GM18507 (cell line): Measurements from ENCODE around the gene CARMIL3.
A peak's percentile ranks its signal among the peaks of the same experiment; 100 is the strongest.

ENCODE experiments used
- DNase-seq: peaks from one replicate; pipeline ENCODE4 v3.0.0; 2011; ENCODE audit warnings: low read depth; ENCODE audit not compliant: insufficient read length; ENCODE audit errors: extremely low spot score
- FAIRE-seq: peaks from 2 replicates; lab custom pipeline; 2011; peaks lifted over from hg19 to GRCh38; lab: Jason Lieb, UNC

CARMIL3 gene

DNA sequence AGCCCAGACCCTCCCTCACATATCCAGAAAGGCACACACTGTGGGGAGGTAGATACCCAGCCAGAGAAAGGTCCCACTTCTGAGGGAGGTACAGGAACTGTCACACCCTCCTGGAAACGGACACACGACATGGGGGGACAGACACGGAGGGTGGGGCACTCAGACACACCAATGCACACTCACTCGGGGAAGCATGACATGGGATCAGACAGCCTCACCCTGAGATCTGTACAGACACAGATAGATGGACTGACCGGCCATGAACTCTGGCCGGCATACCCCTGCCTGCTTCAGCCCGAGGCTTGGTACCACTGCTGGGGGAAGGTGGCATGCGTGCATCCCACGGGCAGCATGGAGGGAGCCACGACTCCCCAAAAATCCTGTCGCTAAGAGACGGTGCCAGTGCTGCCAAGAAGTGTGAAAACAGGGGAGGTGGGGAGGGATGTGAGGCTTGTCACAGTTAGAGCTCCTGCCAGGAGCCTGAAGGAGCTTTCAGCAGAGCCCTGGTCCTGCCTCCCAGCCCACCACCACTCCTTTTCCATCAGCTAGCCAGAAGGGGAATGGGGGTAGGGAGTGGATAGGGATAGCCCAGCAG lies 20.1 kb downstream of the CARMIL3 start:
- FAIRE-seq (no peak), DNase-seq (no peak)

DNA sequence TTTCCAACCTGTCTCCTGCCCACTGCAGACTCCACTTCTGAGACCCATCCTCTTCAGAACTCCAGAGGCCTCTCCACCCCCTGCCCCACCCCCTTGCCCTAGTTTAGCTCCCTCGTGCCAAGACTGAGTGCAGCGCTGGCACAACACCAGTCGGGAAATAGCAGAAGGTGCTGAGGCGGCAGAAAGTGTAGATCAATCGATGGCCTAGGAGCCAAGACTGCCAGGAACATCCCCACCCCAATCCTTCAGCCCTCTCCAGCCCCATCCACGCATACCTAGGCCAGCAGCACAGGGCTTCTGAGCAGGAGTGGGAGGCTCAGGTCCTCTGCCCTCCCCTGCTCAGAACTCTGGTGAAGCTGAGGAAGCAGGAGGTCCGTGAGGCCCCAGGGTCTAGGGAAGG lies 20.6 kb downstream of the CARMIL3 start:
- no peak for FAIRE-seq

DNA sequence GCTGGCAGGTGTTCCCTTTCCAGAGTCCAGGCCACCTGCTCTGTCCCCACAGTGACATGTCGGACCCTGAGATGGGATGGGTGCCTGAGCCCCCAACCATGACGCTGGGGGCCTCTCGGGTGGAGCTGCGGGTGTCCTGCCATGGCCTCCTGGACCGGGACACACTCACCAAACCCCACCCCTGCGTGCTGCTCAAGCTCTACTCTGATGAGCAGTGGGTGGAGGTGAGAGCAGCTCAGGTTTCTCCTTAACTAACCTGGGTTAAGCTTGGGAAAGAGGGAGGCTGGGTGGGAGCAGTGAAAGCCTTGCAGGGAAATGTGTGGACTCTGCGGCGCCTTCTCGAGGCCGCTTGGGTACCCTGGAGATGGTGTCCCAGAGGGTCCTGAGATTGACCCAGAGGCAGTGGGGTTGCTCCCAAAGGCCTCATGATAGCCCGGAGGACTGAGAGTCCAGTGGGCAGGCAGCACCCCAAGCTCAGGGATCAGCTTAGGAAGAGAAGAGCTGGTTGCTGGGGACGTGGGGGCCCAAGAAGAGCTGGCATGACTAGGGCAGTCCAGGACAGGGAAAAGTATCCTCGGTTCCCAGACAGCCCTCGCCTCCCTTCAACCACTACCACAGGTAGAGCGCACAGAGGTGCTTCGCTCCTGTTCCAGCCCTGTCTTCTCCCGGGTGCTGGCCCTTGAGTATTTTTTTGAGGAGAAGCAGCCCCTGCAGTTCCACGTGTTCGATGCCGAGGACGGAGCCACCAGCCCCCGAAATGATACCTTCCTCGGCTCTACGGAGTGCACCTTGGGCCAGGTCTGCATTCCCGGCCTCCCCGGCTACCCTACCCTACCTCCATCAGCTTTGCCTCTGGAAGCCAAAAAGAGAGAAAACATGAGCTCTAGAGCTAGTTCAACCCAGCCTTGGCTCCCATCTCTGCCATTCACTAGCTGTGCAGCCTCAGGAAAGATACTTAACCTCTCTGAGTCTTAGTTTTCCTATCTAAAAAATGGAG lies 21.4 kb downstream of the CARMIL3 start:
- FAIRE-seq, result no peak
- no peak for DNase-seq

More for the DNA sequence above, 20.6 kb downstream of the CARMIL3 start:
- no peak for DNase-seq

DNA sequence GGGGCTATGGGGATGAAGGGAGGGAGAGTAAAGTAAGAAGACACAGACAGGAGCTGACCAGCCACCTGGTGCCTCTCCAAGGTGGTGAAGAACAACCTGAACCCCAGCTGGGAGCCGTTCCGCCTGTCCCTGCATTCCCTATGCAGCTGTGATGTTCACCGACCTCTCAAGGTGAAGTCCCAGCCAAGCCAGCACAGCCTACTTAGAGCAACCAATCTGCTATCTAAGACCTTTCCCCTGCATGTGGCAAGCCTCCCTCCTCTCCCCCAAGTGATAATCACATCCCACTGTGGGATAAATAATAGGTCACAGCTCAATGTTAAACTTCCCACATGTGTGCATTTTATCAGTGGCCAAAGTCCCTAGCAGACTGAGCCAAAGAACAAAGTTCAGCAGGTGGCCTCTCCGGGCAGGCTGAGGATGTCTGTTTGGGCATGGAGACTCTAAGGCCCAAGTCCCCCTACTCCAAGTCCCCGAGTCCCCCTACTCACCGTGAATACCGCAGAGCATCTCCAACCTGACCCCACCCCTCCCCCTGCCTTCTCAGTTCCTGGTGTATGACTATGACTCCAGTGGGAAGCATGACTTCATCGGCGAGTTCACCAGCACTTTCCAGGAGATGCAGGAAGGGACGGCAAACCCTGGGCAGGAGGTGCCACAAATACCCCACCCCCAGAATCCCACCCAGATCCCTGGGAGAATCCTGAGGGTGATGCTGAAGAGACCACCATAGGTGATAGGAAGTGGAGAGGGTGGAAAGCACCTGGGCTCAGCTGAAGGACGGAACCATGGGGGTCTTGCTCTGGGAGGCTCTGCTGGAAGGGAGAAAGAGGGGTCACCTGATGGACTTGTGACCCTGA lies 23.0 kb downstream of the CARMIL3 start:
- DNase-seq, result no peak
- no peak for FAIRE-seq

DNA sequence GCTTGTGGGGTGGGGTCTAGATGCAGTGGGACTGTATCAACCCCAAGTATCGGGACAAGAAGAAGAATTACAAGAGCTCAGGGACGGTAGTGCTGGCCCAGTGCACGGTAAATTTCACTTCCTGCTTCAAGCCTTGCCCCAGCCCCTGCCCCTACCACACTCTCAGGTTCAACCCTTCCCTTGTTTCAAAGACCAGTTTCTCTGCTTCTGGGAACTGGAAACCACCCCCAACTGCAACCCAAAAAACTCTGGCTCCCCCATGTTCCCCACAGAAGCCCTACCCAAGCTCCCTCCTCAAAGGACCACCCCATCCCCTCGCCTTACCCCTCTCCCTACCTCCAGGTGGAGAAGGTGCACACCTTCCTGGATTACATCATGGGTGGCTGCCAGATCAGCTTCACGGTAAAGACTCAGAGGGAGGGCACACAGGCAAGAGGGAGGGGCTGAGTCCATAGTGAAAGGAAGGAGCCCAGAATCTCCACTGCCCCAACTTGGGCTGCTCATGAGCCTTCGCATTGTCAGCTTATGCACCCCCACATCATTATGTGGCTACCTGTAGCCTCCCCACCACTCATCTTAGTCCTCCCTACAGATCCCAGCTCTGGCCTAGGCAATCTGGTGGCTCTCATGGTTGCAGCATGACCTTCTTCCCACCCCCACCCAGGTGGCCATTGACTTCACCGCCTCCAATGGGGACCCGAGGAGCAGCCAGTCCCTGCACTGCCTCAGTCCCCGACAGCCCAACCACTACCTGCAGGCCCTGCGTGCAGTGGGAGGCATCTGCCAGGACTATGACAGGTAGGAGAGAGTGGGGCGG lies 23.9 kb downstream of the CARMIL3 start:
- FAIRE-seq (peak; percentile 48), DNase-seq (no peak)

DNA sequence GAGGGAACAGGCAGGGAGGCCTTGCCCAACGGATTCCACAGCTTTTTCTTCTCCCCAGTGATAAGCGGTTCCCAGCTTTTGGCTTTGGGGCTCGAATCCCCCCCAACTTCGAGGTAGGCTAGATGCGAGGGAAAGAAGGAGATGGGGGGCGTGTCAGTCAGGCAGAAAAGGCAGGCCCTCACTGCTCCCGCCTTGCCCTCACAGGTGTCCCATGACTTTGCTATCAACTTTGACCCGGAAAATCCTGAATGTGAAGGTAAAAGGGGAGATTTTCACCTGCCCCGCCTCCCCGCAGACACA lies 24.4 kb downstream of the CARMIL3 start:
- no peak for DNase-seq
- no peak for FAIRE-seq

DNA sequence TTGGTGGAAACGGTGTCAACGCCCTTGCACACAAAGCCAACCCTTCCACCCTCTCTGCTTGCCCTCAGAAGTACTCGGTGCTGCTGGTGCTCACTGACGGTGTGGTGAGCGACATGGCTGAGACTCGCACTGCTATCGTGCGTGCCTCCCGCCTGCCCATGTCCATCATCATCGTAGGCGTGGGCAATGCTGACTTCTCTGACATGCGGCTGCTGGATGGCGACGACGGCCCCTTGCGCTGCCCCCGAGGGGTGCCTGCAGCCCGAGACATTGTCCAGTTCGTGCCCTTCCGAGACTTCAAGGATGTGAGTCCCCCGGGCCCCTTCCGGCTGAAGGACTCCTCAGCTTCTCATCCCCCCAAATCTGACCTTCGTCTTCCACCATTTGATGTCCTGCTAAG lies 25.3 kb downstream of the CARMIL3 start:
- FAIRE-seq (no peak), DNase-seq (no peak)

DNA sequence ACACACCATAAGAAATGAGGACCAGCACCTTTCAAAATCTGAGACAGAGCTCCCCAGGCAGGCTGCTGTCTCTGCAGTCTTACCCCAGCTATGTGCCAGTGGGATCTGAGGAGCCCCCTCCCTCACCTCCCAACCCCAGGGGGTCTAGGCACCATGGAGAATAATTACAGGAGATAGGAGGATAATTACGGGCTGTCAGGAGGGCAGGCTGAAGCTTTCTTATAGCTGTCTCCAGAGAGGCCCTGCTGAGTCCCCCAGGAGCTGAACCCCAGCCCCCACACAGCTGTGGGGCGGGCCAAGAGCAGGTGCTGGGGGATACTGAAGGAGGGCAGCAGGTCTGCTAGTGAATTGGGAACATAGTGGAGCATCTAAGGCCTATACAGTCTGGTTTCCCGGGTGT lies 26.3 kb downstream of the CARMIL3 start:
- no peak for DNase-seq
- no peak for FAIRE-seq

DNA sequence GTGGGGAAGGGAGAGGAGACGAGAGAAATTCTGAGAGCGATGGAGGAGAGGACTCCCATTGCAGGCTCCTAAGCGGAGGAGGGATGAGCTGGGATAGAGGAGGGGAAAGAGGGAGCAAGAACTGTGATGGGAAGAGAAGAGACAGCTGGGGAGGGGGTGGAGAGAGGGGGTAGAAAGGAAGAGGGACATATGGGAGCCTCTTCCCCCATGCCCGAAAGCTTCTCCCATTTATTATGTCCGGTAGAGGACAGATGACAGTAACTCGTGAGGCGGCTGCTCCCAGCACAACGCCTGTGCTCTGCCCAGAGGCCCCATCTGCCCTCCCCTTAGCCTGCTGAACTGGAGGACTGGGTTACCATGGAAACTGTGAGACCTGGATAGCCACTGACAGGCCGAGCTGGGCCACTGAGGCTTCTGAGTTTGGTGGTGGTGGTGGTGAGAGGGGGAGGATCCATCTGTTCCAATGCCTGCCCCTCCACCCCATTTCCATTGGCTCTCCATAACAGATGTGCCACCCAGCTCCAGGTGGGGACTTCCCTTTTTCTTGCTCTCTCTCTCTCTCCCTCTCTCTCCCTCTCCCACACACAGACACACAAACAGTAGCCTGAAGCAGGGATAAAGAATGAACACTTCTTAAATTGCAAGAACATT lies 27.8 kb downstream of the CARMIL3 start:
- DNase-seq, result no peak
- FAIRE-seq, result no peak

DNA sequence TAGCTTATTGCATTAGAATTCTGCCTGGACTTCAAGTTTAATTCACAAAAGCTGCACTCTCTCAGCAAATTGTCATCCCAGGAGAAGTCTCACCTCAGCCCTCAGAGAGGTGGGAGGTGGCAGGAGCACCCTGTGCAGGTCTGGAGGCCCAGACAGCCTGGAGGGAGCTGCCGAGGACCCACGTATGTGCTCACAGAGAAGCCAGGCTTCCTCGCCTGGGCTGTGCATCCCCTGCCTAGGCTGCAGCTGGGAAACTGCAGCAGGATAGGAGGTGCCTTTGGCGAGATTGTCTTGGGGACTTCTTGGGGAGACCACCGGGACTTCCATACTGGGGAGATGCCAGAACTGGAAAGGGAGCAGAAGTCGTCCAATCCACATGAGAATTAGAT lies 28.3 kb downstream of the CARMIL3 start:
- FAIRE-seq (no peak), DNase-seq (no peak)

DNA sequence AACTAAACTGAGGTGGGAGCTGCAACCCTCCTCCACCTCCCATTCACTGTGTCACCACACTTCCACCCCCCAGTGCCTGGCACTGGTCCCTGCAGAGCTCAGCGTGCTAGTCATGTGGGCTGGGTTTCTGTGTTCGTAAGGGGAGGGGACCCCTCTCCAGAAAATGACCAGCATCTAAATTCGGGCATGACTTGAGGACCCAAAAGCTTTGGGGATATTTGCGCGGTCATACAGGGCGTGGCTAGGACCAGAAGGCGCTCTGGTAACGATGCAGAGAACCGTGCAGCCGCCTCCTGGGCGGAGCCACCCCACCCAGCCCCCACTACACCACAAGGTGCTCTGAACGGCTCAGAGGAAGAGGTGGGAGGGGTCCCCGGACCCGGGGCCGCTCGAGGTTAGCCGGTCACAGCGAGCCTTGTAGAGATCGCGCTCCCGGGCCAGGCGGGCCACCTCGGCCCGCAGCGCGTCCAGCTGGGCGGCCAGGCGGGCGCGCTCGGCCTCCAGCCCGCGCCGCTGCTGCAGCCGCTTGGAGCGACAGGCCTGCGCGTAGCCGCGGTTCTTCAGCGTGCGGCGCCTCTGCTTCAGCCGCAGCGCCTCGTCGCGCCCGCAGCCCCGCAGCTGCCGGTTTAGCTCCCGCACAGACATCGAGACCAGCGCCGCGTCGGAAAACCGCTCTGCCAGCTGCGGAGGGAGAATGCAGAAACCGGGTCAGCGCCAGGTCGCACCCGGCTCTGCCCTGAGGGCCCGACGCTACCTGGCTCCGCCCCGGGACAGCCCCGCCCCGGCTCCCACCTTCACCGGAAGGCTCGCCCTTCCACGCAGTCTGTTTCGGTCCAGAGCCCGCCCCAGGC lies 29.3 kb downstream of the CARMIL3 start:
- DNase-seq (peak; percentile 77), FAIRE-seq (peak; percentile 85)

DNA sequence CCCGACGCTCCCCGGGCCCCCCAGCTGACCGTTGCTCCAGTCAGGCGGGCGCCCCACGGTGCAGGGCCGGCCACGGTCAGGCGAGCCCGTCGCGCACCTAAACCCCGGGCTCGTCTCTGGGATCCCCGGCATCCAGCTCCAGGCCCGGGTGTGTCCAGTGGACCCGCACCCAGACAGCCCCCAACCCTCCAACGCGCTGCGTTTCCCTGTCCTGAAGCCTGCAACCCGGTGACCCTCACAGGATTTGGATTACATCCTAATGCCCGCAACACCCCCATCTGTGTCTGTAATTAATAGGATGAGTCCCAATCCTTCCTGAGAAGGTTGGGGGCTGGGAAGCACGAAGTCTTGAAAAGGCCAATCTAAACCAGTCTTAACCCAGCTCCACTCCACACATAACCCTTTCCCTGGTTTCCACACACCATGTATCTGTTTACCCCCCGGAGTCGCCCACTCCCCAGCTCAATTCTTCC lies 30.0 kb downstream of the CARMIL3 start:
- DNase-seq (no peak), FAIRE-seq (no peak)

DNA sequence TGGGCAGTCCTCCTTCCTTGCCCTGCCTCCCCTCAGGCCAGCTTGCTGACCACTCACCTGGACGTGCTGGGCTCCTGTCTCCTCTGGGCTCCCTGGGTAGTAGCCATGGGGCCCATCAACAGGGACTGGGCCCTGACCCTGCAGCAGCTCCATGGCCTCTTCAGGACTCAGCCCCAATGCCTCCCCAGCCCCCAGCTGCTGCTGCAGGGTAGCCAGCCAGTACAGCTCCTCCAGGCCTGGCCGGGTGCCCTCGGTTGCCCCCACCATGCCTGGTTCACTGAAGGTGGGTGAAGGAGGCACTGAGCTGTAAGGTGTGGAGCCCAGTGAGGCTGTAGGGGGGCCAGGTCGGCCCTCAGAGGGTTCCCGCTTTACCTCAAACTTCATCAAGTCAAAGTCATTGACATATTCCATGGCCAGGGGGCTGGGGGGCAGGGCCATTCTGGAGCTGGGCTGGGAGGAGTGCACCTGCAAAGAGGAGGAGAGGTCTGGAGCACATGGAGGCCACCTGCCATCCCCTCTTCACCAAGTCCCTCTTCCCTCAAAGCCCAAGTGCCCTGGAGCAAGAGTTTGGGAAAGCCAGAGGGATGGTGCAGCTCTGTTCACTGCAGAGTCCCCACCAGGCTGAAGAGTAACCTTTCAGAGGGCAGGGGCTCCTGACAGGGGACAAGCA lies 30.7 kb downstream of the CARMIL3 start:
- FAIRE-seq (no peak), DNase-seq (no peak)

DNA sequence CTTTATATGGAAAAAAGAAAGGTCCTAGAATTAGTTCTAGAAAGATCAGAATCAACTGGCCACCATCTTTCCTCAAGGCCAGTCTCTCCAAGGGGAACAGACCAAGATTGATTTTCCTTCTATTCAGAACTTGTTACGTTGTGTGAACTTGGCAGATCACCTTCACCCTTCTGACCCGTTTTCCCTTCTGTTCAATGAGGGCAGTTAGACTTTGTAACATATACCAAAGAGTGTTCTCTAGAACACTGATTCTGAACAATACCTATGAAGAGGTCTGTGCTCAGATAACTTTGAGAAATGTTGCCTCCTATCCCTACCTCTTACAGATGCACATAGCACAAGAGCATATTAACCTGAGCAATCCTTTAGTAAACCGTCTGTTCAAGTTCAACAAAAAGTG lies 31.7 kb downstream of the CARMIL3 start:
- FAIRE-seq, result no peak
- no peak for DNase-seq

DNA sequence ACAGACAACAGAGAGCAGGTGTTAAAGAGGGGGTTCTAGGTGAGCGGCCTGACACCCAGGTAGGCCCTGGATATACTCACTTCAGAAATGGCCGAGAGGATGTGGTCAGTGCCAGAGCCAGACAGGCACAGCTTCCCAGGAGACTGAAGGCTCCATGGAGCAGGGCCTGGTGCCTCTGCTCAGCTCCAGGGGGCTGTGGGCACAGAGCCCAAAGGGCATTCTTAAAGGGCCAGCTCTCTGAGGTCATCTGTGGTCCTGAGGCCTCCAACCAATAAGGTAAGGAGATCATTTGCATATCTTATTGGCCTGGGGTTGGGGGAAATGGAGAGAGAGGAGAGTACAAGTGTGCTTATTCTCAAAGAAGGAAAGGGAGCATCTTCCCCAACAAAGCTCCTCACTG lies 32.6 kb downstream of the CARMIL3 start:
- DNase-seq (no peak), FAIRE-seq (no peak)

DNA sequence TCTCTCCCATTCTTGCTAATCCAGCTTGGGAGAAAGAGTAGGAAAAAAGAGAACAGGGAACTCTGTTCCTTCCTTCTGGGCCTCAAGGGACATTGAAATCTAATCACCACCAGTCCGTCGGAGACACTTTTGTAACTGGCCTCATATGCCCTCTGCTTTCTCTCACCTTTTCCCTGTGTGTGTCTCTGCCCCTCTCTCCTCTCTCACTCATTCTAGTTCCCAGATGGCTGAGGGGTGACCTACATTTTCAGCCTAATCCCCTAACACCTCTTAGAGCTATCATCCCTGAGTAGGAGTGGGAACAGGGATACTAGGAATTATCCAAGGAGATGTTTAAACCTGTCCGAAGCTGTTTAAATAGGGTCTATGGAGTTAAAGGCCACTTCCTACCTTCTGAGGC lies 33.4 kb downstream of the CARMIL3 start:
- FAIRE-seq (no peak), DNase-seq (no peak)

DNA sequence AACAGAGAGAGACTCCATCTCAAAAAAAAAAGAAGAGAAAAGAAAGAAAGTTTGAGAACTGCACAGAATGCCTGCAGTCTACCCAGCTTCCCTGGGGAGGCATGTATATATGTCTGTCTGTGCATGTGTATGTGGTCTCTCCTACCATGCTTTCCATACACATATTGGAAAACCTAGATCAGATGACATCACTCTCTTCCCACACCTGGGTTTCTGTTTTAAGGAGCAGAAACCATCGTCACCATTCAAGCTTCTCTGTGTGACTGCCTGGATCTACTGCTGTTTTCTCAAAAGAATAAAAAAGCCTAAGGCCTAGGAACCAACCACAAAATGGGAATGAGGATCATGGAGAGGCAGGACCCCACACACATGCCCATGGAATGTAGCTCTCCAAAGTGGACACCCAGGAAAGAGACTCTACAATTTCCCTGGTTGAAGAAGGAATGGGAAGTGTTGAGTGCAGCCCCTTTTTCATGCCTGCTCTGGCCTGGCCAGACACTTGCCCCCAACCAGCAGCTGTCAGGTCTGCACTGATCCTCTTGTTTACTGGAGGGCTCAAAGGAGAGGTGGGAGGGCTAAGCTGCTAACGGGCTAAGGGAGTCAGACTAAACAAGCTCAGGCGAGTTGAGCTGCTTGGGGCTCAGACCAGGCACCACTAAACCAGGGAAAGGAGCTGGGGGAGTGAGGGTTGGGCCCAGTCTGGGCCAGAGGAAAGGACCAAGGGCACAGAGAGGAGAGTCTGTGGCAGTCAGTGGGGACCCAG lies 34.6 kb downstream of the CARMIL3 start:
- DNase-seq (no peak), FAIRE-seq (no peak)
